GM18511 (cell line): ENCODE results near the gene TMEM63A.

Source experiments
- ATAC-seq: cut with Tn5 transposase; IDR thresholded peaks from one replicate; pipeline ENCODE4 v1.9.1; 2021; ENCODE audit warnings: mild to moderate bottlenecking, moderate library complexity; ENCODE audit not compliant: unreplicated experiment

Gene TMEM63A

DNA sequence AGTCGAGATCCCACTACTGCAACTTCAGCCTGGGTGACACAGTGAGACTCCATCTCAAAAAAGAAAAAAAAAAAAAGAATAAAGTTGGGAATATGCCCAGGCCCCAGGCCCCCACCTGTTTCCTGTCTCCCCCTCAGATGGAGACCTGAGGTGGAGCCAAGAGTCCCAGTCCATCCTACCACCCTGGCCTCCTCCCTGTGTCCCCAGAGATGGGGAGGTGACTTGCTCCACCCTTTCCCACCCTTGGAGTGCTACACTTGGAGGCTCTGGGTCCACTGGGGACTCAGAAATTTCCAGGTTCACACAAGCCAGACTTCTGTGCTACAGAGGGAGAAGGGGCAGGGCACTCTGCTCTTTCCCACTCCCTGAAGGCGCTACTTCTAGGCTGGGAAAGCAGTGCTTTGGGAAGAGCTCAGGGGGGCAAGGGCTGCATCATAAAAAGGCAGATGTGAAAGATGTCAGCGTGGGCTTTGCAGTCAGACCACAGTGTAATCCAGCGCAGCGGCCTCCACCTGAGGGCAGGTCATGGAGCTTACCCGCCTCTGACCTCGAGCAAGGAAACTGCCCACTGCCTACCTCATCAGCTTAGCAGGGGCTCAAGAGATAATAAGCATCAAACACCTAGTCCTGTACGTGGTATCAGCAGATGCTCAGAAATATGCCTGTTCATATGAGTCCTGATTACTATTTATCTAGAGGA lies 13.4 kb downstream of the TMEM63A start:
- ATAC-seq: no peak

DNA sequence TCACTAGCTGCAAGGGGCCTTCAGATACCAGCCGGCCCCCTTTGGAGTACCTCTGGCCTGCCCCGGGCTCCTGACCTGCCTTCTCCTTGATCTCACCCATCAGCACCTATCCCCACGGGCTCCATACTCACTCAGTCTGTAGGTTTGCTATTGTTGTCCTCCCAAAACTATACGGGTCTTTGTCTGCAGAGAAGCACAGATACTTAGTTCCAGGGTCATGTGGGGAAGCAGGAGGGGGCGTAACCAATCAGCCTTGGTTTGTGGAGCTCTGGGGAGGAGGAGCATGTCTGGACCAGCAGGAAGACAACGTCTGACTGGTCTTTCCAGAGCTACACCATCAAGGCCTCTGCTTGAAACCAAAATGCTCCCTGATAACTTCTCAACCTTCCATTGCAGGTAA lies 15.2 kb downstream of the TMEM63A start:
- no peak for ATAC-seq

- ATAC-seq: peak; percentile 90
Measured at GRCh38 chr1:225866061-225866837, 15.9 kb downstream of the TMEM63A start.

DNA sequence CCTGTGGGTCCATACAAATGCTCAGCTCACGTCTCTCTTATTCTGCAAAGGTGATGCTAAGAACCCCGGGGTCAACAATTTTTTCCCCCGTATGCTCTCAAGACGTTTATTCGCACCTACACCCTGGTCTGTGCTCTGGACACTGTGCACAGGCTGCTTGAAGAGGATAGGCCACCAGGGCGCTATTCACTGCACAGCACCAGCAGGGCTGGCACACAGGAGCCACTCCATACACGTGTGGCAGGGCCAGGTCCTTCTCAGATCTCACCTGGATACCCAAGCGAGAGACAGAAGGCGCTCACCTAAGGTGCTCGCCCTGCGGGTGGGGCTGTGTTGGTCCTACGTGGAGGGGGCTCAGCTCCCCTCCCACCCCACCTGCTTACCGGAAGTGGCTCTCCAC lies 16.7 kb downstream of the TMEM63A start:
- ATAC-seq: peak; percentile 4

- no peak for ATAC-seq
Measured at GRCh38 chr1:225863167-225863566, 19.0 kb downstream of the TMEM63A start.

DNA sequence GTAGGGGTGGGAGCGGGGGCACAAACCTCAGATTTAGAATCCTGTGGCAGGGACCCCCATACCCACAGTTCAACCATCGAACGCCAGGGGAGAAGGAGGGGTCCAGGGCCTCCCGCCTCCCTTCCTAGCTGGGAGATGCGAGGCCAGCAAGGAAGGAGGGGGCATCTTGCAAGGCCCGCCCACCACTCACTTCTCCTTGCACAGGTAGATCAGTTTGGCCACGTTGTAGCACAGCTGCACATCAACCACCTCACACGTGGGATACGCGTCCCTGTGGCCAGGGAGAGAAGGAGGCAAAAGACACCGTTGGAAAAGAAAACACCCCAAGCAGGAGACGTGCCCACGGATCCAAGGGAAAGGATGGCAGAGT lies 19.6 kb downstream of the TMEM63A start:
- no peak for ATAC-seq

- no peak for ATAC-seq
Measured at GRCh38 chr1:225861834-225862580, 20.2 kb downstream of the TMEM63A start.

DNA sequence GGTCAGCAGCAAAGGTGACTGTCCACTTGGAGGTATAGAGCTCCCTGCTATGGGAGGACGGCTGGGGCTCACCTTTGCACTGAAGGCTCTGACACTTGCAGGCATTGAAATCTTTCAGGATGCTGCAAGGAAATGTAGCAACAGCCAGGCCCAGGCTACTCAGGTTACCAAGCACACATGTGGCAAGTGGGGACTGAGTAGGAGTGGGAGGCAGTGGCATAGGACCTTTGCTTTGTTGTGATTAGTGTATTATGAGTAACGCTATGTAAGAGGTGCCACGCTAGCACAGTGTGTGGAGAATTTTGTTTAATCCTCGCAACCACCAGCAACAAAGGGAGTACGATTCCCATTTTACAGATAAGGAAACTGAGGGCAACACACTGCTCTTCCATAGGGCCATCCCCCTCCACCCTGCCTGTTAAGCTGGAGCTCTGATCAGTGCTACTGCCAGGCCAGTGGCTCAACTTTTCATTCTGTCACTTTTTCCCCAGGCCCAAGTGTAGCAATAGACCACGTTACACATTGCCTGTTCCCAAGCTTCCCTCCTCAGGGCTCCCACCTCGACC lies 21.2 kb downstream of the TMEM63A start:
- no peak for ATAC-seq

GRCh38 chr1:225860107-225860506 lies 22.1 kb downstream of the TMEM63A start:
- no peak for ATAC-seq

- no peak for ATAC-seq
Measured at GRCh38 chr1:225859151-225859550, 23.0 kb downstream of the TMEM63A start.

DNA sequence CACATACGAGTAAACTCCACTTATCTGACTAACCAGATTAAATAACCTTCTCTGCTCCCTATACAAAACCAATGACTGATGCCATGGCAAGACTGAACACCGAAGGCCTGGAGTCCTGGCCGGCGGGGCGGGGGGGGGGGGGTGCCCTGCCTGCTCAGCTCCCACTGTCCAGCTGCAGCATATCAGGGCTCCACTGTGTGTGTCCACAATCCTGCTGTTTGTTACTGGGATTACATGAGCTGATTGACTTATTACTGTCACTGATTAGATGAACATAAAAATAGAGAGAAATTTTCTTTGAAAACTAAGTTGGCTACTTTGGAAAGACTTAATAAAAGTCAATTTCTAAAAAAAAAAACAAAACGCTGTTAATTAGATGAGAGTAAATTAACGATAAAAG lies 24.9 kb downstream of the TMEM63A start:
- ATAC-seq: no peak

DNA sequence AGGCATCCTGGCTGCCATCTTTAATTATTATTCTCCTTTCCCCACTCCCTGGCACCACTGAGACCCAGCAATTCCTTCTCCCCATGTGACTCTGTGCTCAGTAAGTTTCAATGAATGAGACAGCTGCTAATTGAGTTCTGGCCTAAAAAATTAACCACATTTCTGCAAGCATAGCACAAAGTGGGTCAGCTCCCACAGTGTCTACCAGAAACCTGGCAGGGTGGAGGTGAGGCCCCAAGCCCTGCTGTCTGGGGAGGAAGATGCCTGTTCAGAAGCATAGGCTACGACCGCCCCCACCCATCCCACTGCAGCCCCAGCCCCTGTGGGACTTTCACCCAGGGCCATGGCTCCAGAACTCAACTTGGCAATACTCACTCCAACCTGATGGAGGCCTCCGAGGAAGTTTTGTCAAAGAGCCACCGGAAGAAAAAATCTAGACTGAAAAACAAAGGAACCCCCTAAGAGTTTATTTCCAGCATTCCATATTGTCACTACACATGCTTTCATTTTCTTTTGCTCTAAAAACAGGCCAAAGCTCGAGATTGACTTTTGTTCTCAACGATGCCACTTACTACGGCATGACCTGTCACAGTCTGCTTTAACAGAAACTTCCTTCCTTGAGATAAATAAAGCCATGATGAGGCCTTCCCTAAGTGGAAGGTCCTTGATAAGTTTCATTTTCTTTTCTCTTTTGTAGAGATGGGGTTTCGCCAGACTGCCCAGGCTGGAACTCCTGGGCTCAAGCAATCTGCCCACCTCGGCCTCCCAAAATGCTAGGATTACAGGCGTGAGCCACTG lies 26.5 kb downstream of the TMEM63A start:
- ATAC-seq: no peak

- ATAC-seq: no peak
Measured at GRCh38 chr1:225853441-225853840, 28.7 kb downstream of the TMEM63A start.

- no peak for ATAC-seq
Measured at GRCh38 chr1:225852413-225853124, 29.6 kb downstream of the TMEM63A start.

- ATAC-seq: peak; percentile 53
Measured at GRCh38 chr1:225851805-225852204, 30.4 kb downstream of the TMEM63A start.

DNA sequence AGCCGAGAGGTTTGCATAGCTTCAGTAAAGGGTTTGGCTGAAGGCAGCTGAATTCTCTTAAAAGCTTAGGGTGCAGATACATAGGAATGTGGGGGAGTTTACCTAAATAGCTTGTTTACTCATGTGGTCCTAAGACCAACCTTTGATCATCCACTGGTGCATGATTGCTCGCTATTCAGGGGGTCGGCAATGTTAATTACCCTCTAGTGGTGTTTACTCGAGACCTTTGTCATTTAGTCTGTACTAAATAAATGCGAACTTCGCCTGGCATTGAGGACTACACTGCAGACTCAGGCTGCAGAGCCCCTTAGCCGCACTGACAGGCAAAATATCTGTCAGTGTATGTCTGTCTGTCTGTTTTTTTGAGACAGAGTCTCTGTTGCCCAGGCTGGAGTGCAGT lies 31.8 kb downstream of the TMEM63A start:
- no peak for ATAC-seq

DNA sequence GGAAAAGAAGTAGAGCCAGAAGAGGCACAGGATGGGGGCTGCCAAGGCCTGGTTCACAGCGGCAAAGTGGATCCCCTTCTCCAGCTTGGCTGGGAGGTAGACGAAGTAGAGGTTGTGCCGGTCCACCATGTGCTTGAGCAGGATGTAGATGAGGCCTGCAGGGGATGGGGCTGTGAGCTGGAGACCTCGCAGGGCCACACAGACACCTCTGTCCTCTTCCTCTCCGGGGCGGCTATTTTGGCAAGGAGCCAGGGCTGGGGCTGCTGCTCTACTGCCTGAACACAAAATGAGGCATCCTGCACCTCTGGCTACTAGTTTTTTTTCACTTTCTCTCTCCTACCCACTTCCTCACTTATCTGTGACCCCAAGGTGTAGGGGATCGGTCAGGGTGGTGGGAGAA lies 32.3 kb downstream of the TMEM63A start:
- no peak for ATAC-seq

- ATAC-seq: peak; percentile 80
Measured at GRCh38 chr1:225848030-225848955, 33.9 kb downstream of the TMEM63A start.

GRCh38 chr1:225847610-225848009 lies 34.6 kb downstream of the TMEM63A start:
- peak; percentile 13 for ATAC-seq
